Osteocyte (in vitro differentiated cells): ENCODE data around the gene TMOD1. TPM values are rescaled to one million over a fixed set of nuclear protein-coding genes. Genes with fewer than 3 reads are reported as not detected.
"Not testable (repeated sequence)": the region's sequence is repeated elsewhere in the genome, so short reads cannot be mapped to it uniquely, and the experiment has no call there.

ENCODE experiments used
- DNase-seq: peaks from one replicate; pipeline ENCODE4 v3.0.0; 2021; ENCODE audit warnings: mixed read lengths; ENCODE audit not compliant: unreplicated experiment; ENCODE audit errors: extremely low spot score
- H3K27ac Mint-ChIP-seq: one replicate; pipeline ENCODE4 v1.8.0; 2021; ENCODE audit warnings: mild to moderate bottlenecking, mixed read lengths; ENCODE audit not compliant: unreplicated experiment
- H3K27me3 Mint-ChIP-seq: one replicate; pipeline ENCODE4 v1.8.0; 2021; ENCODE audit warnings: mixed read lengths; ENCODE audit not compliant: unreplicated experiment
- H3K36me3 Mint-ChIP-seq: one replicate; pipeline ENCODE4 v1.8.0; 2021; ENCODE audit warnings: mixed read lengths; ENCODE audit not compliant: unreplicated experiment
- H3K4me1 Mint-ChIP-seq: one replicate; pipeline ENCODE4 v1.8.0; 2021; ENCODE audit warnings: mixed read lengths; ENCODE audit not compliant: unreplicated experiment
- H3K4me3 Mint-ChIP-seq: one replicate; pipeline ENCODE4 v1.8.0; 2021; ENCODE audit warnings: mild to moderate bottlenecking, moderate library complexity, mixed read lengths; ENCODE audit not compliant: unreplicated experiment
- H3K9me3 Mint-ChIP-seq: one replicate; pipeline ENCODE4 v1.8.0; 2021; ENCODE audit warnings: mixed read lengths; ENCODE audit not compliant: unreplicated experiment
- total RNA-seq: library from RNA; stranded (reverse); gene quantifications from 2 replicates; pipeline ENCODE4 v1.2.1, GENCODE V29; 2021
- TF ChIP-seq, protein P1 (sequence below): fragments of 200-600 bp; sonication (generic); IDR thresholded peaks from 2 replicates; pipeline ENCODE4 v1.5.0; 2021; ENCODE audit warnings: antibody characterized with exemption, mild to moderate bottlenecking, moderate library complexity

TMOD1 gene
- total RNA-seq, 1 donor from 2014 or later: not detected

DNA sequence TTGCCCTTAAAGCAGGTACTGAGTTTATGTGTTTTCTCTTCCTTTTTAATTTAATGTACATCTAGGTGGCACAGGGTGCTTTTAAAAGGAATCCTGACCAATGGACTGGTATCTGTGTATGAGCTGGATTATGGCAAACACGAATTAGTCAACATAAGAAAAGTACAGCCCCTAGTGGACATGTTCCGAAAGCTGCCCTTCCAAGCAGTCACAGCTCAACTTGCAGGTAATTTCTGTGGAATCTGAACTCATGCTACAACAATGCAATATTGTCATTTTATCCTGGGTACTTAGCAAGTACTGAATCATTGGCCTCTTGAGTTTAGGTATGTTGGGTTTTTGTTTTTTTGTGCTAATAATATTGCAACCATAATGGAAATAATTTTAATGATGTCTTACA lies 14.4 kb upstream of the TMOD1 start:
- H3K27ac Mint-ChIP-seq: no peak overlapping the region
- H3K27me3 Mint-ChIP-seq: no peaks in the 10 kb centered on the region
- H3K9me3 Mint-ChIP-seq: peaks cover 20% of the 10 kb centered on the region
- H3K4me3 Mint-ChIP-seq: no peak overlapping the region
- peaks cover 48% of the 10 kb centered on the region for H3K36me3 Mint-ChIP-seq
- DNase-seq: no peak
- TF ChIP-seq, protein P1, sequence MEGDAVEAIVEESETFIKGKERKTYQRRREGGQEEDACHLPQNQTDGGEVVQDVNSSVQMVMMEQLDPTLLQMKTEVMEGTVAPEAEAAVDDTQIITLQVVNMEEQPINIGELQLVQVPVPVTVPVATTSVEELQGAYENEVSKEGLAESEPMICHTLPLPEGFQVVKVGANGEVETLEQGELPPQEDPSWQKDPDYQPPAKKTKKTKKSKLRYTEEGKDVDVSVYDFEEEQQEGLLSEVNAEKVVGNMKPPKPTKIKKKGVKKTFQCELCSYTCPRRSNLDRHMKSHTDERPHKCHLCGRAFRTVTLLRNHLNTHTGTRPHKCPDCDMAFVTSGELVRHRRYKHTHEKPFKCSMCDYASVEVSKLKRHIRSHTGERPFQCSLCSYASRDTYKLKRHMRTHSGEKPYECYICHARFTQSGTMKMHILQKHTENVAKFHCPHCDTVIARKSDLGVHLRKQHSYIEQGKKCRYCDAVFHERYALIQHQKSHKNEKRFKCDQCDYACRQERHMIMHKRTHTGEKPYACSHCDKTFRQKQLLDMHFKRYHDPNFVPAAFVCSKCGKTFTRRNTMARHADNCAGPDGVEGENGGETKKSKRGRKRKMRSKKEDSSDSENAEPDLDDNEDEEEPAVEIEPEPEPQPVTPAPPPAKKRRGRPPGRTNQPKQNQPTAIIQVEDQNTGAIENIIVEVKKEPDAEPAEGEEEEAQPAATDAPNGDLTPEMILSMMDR: peak; percentile 26
- H3K4me1 Mint-ChIP-seq: no peaks in the 10 kb centered on the region

DNA sequence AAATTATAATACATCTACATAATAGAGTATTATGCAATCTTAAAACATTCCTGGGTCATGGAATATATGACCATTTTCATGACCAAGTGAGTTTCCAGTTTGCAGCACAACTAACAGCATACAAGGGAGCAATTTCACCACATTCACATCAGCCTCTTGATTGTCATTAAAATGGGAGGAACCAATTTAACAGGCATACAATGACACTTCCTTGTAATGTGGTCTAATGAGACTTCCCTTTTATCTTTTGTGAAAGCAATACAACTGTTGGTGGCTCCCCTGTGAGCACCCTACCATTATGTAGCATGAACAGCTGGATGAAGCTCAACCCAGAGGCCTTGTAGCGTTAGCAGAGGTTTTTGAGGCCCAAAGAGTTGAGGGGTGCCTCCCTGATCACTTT lies 13.6 kb upstream of the TMOD1 start:
- H3K9me3 Mint-ChIP-seq: peaks cover 17% of the 10 kb centered on the region
- no peak overlapping the region for H3K27ac Mint-ChIP-seq
- DNase-seq: no peak
- H3K4me1 Mint-ChIP-seq: no peaks in the 10 kb centered on the region
- no peak overlapping the region for H3K4me3 Mint-ChIP-seq
- peaks cover 47% of the 10 kb centered on the region for H3K36me3 Mint-ChIP-seq
- H3K27me3 Mint-ChIP-seq: no peaks in the 10 kb centered on the region
- TF ChIP-seq, protein P1: no peak

- DNase-seq: no peak
- peaks cover 47% of the 10 kb centered on the region for H3K36me3 Mint-ChIP-seq
- H3K27ac Mint-ChIP-seq: no peak overlapping the region
- TF ChIP-seq, protein P1: no peak
- H3K4me3 Mint-ChIP-seq: no peak overlapping the region
- H3K27me3 Mint-ChIP-seq: no peaks in the 10 kb centered on the region
- H3K4me1 Mint-ChIP-seq: no peaks in the 10 kb centered on the region
- H3K9me3 Mint-ChIP-seq: peaks cover 15% of the 10 kb centered on the region
Observed at GRCh38 chr9:97491216-97491999, 10.1 kb upstream of the TMOD1 start.

DNA sequence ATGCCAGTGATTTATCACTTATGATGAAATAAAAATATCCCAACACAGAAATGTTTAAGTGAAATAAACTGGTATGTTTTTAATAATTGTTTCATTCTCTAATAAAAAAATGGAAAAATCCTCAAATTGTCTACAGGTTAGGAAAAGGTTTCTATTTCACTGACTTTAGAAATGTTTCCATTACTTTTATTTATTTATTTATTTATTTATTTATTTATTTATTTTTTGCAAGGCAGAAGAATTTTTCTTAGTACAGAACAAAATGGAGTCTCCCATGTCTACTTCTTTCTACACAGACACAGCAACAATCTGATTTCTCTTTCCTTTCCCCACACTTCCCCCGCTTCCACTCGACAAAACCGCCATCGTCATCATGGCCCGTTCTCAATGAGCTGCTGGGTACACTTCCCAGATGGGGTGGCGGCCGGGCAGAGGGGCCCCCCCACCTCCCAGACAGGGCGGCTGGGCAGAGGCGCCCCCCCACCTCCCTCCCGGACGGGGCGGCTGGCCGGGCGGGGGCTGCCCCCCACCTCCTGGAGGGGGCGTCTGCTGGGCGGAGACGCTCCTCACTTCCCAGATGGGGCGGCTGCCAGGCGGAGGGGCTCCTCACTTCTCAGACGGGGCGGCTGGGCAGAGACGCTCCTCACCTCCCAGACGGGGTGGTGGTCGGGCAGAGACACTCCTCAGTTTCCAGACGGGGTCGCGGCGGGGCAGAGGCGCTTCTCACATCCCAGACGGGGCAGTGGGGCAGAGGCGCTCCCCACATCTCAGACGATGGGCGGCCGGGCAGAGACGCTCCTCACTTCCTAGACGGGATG lies 3.7 kb upstream of the TMOD1 start:
- H3K36me3 Mint-ChIP-seq: peaks cover 15% of the 10 kb centered on the region
- DNase-seq, H3K4me1 Mint-ChIP-seq, H3K27ac Mint-ChIP-seq, H3K4me3 Mint-ChIP-seq, H3K9me3 Mint-ChIP-seq: not testable (repeated sequence)
- peaks cover 33% of the 10 kb centered on the region for H3K27me3 Mint-ChIP-seq

- H3K27ac Mint-ChIP-seq, DNase-seq, H3K4me3 Mint-ChIP-seq, H3K9me3 Mint-ChIP-seq: not testable (repeated sequence)
- H3K27me3 Mint-ChIP-seq: peaks cover 43% of the 10 kb centered on the region
- H3K36me3 Mint-ChIP-seq: peaks cover 11% of the 10 kb centered on the region
- peaks cover 14% of the 10 kb centered on the region for H3K4me1 Mint-ChIP-seq
Observed at GRCh38 chr9:97498846-97499245, 2.6 kb upstream of the TMOD1 start.

- DNase-seq: no peak
- TF ChIP-seq, protein P1: no peak
Observed at GRCh38 chr9:97500263-97500662, 1.2 kb upstream of the TMOD1 start.

More at GRCh38 chr9:97500263-97500662, 1.2 kb upstream of the TMOD1 start:
- no peaks in the 10 kb centered on the region for H3K9me3 Mint-ChIP-seq
- H3K36me3 Mint-ChIP-seq: peaks cover 11% of the 10 kb centered on the region
- H3K4me1 Mint-ChIP-seq: peaks cover 14% of the 10 kb centered on the region
- no peak overlapping the region for H3K27ac Mint-ChIP-seq
- H3K27me3 Mint-ChIP-seq: peaks cover 52% of the 10 kb centered on the region
- no peak overlapping the region for H3K4me3 Mint-ChIP-seq
